Calu3 (cell line): ENCODE measurements around the gene GPD1L. TPM values are rescaled to one million over a fixed set of nuclear protein-coding genes. Genes with fewer than 3 reads are reported as not detected.

Source experiments
- BruUV-seq: library from RNA; stranded (reverse); fragments of 400-500 nt; replicated peaks from 2 replicates; lab custom pipeline; 2021; lab: Mats Ljungman, UMichigan
- CTCF ChIA-PET: fragments of 300-600 bp; sonication (Branson Sonifier 250); formaldehyde crosslinking; loops from one replicate; lab custom pipeline; 2022; ENCODE audit warnings: antibody characterized with exemption; lab: Charles Lee
- DNase-seq: peaks from one replicate; pipeline ENCODE4 v3.0.0; 2022
- H3K27ac Mint-ChIP-seq: one replicate; pipeline ENCODE4 v1.8.0; 2022; ENCODE audit warnings: mixed read lengths; ENCODE audit not compliant: unreplicated experiment
- H3K27me3 Mint-ChIP-seq: one replicate; pipeline ENCODE4 v1.8.0; 2022; ENCODE audit warnings: mixed read lengths; ENCODE audit not compliant: unreplicated experiment
- H3K36me3 Mint-ChIP-seq: one replicate; pipeline ENCODE4 v1.8.0; 2022; ENCODE audit warnings: mild to moderate bottlenecking, moderate library complexity, mixed read lengths; ENCODE audit not compliant: insufficient read depth, unreplicated experiment
- H3K4me1 Mint-ChIP-seq: one replicate; pipeline ENCODE4 v1.8.0; 2022; ENCODE audit warnings: mild to moderate bottlenecking, low read depth, mixed read lengths; ENCODE audit not compliant: unreplicated experiment
- H3K4me3 Mint-ChIP-seq: one replicate; pipeline ENCODE4 v1.8.0; 2022; ENCODE audit warnings: mild to moderate bottlenecking, low read depth, moderate library complexity, mixed read lengths; ENCODE audit not compliant: unreplicated experiment
- H3K9me3 Mint-ChIP-seq: one replicate; pipeline ENCODE4 v1.8.0; 2022; ENCODE audit warnings: low read depth, mixed read lengths; ENCODE audit not compliant: unreplicated experiment
- intact Hi-C: fragments of 100-400 bp; cut with micrococcal nuclease; formaldehyde crosslinking; loops from one replicate; pipeline ENCODE4 v1.10.0; 2022; ENCODE audit not compliant: unreplicated experiment
- total RNA-seq: library from RNA; stranded (reverse); gene quantifications from 2 replicates; pipeline ENCODE4 v1.2.3, GENCODE V29; 2022
- TF ChIP-seq, protein P1 (sequence below): fragments of 200-600 bp; IDR thresholded peaks from one replicate; pipeline ENCODE4 v1.8.0; 2022; ENCODE audit warnings: antibody characterized with exemption; ENCODE audit not compliant: unreplicated experiment

Gene GPD1L
- total RNA-seq, 1 experiment from 2014 or later, result 13.4 TPM

DNA sequence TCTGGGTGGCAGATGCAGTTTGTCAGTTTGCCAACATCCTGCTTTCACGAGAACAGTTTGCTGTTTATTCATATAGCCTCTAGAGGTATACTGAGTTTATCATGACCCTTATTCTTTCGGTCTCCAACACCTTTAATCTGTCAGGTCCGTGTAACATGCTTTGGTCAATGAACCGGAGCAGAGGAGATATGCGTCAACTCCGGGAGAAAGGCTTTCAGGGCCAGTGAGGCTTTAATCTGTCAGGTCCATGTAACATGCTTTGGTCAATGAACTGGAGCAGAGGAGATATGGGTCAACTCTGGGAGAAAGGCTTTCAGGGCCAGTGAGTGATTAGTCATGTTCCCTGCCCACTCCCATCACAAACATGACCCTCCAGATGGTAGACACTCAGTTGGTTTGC is 16.9 kb upstream of the GPD1L start:
- H3K36me3 Mint-ChIP-seq, result no peaks in the 10 kb centered on the region
- CTCF ChIA-PET, result no interaction called here
- H3K27ac Mint-ChIP-seq, result no peak overlapping the region
- H3K4me1 Mint-ChIP-seq, result no peaks in the 10 kb centered on the region
- peaks cover 15% of the 10 kb centered on the region for H3K27me3 Mint-ChIP-seq
- H3K4me3 Mint-ChIP-seq, result no peak overlapping the region
- DNase-seq, result no peak
- BruUV-seq, result no TSS peak
- TF ChIP-seq, protein P1, sequence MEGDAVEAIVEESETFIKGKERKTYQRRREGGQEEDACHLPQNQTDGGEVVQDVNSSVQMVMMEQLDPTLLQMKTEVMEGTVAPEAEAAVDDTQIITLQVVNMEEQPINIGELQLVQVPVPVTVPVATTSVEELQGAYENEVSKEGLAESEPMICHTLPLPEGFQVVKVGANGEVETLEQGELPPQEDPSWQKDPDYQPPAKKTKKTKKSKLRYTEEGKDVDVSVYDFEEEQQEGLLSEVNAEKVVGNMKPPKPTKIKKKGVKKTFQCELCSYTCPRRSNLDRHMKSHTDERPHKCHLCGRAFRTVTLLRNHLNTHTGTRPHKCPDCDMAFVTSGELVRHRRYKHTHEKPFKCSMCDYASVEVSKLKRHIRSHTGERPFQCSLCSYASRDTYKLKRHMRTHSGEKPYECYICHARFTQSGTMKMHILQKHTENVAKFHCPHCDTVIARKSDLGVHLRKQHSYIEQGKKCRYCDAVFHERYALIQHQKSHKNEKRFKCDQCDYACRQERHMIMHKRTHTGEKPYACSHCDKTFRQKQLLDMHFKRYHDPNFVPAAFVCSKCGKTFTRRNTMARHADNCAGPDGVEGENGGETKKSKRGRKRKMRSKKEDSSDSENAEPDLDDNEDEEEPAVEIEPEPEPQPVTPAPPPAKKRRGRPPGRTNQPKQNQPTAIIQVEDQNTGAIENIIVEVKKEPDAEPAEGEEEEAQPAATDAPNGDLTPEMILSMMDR, result no peak
- intact Hi-C loops, result no loop called here
- peaks cover 3% of the 10 kb centered on the region for H3K9me3 Mint-ChIP-seq

GRCh38 chr3:32093204-32093603 is 13.2 kb upstream of the GPD1L start:
- H3K27me3 Mint-ChIP-seq, result peaks cover 5% of the 10 kb centered on the region

DNA sequence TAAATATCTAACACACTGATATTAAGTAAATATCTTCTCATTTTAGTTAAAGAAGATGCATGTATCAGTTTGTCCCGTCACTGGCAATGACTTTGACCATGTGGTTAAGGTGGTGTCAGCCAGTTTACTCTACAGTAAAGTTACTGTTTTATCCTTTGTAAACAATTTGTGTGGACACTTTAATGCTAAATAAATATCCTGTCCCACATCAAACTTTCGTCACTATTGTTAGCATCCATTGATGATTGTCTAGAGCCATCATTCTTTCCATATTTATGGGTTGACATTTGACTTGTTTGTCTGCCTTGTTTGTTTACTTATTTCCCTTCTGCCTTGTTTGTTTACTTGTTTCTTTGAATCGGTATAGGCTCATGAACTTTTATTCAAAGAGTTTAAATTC is 11.0 kb upstream of the GPD1L start:
- no peaks in the 10 kb centered on the region for H3K4me1 Mint-ChIP-seq
- H3K9me3 Mint-ChIP-seq, result peaks cover 3% of the 10 kb centered on the region
- no peaks in the 10 kb centered on the region for H3K36me3 Mint-ChIP-seq
- CTCF ChIA-PET, result interaction anchor here (0.7 kb wide), 1 partner anchor 49 kb away, joined by 3 read pairs; no protein-coding TSS in a partner anchor
- BruUV-seq, result no TSS peak
- TF ChIP-seq, protein P1, result no peak
- no peaks in the 10 kb centered on the region for H3K27me3 Mint-ChIP-seq
- intact Hi-C loops, result no loop called here
- H3K4me3 Mint-ChIP-seq, result no peak overlapping the region
- H3K27ac Mint-ChIP-seq, result no peak overlapping the region
- DNase-seq, result no peak

More at GRCh38 chr3:32093204-32093603, 13.2 kb upstream of the GPD1L start:
- intact Hi-C loops, result no loop called here
- Mint-ChIP-seq H3K36me3 (no peaks in the 10 kb centered on the region), H3K9me3 (peaks cover 3% of the 10 kb centered on the region), H3K27ac (no peak overlapping the region), H3K4me3 (no peak overlapping the region), H3K4me1 (no peaks in the 10 kb centered on the region)
- no peak for DNase-seq
- no TSS peak for BruUV-seq
- CTCF ChIA-PET, result no interaction called here
- TF ChIP-seq, protein P1, result no peak

DNA sequence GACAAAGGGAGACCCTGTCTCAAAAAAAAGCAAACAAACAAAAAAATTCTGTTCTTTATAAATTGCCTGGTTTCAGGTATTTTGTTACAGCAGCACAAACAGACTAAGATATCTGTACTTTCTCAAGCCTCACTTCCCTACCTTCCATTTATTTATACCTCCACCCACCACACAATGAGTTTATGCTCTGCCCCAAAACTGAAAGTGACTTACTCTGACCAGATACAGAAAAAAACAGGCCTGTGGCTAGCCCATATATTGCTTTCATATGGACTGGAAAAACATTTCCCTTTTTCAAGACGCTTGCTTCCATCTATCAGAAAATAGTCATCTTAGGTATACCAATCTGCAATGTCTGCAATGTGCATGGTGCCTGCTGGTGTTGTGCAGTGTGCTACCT is 8.7 kb upstream of the GPD1L start:
- no peaks in the 10 kb centered on the region for H3K4me1 Mint-ChIP-seq
- H3K4me3 Mint-ChIP-seq, result no peak overlapping the region
- CTCF ChIA-PET, result no interaction called here
- H3K9me3 Mint-ChIP-seq, result peaks cover 3% of the 10 kb centered on the region
- no peak for DNase-seq
- intact Hi-C loops, result no loop called here
- no peaks in the 10 kb centered on the region for H3K27me3 Mint-ChIP-seq
- BruUV-seq, result no TSS peak
- TF ChIP-seq, protein P1, result no peak
- no peaks in the 10 kb centered on the region for H3K36me3 Mint-ChIP-seq
- no peak overlapping the region for H3K27ac Mint-ChIP-seq
